Coronary artery (tissue), 2 donors: Measurements from ENCODE around the gene CAPZA2.
"Not testable (repeated sequence)": the region's sequence is repeated elsewhere in the genome, so short reads cannot be mapped to it uniquely, and the experiment has no call there.

ENCODE experiments used
- DNase-seq: peaks from one replicate; pipeline ENCODE4 v3.0.0-alpha.2; 2017; ENCODE audit warnings: low spot score
- H3K27ac ChIP-seq, 2 donors: fragments of 200-600 bp; sonication (generic); one replicate each; pipeline ENCODE4 v1.5.1; 2016 to 2019
- H3K4me3 ChIP-seq: fragments of 200-600 bp; sonication (generic); 2 replicates; pipeline ENCODE4 v1.5.1; 2016; ENCODE audit warnings: mild to moderate bottlenecking, moderate library complexity
- CTCF ChIP-seq: fragments of 200-600 bp; sonication (generic); IDR thresholded peaks from one replicate; pipeline ENCODE4 v1.5.1; 2019; ENCODE audit warnings: antibody characterized with exemption

The CAPZA2 gene

GRCh38 chr7:116957874-116958273, 95.5 kb downstream of the CAPZA2 start:
- Histone ChIP-seq H3K27ac (no peak overlapping the region), H3K4me3 (no peak overlapping the region)
- DNase-seq, result no peak
- no peak for TF ChIP-seq CTCF

- not testable (repeated sequence) for H3K4me3 ChIP-seq, H3K27ac ChIP-seq, DNase-seq
Observed at GRCh38 chr7:116961966-116962673, 99.7 kb downstream of the CAPZA2 start.

GRCh38 chr7:116963234-116963633, 100.8 kb downstream of the CAPZA2 start:
- Histone ChIP-seq H3K27ac (no peak overlapping the region), H3K4me3 (no peak overlapping the region)
- TF ChIP-seq CTCF, result no peak
- no peak for DNase-seq

GRCh38 chr7:116966601-116967000, 104.2 kb downstream of the CAPZA2 start:
- DNase-seq, result no peak
- no peak for TF ChIP-seq CTCF
- Histone ChIP-seq H3K4me3 (no peak overlapping the region), H3K27ac (no peak overlapping the region)

GRCh38 chr7:116967254-116967922, 105.0 kb downstream of the CAPZA2 start:
- Histone ChIP-seq H3K4me3 (no peak overlapping the region), H3K27ac (no peak overlapping the region)
- TF ChIP-seq CTCF, result no peak
- no peak for DNase-seq

DNA sequence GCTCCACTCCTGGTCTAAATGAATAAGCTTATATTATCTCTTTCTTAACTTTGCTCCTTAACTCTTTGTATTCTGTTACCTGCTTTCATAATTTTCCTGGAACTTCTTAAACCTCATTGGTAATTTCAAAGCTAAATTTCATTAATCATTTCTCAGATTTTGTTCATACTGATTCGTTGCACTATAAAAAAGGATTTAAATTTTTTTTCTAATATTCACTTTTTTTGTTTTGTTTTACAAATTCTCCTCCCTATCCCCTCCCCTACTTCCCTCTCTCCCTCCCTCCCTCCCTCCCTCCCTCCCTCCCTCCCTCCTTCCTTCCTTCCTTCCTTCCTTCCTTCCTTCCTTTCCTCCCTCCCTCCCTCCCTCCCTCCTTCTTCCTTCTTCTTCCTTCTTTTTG, 105.6 kb downstream of the CAPZA2 start:
- no peak for DNase-seq
- Histone ChIP-seq H3K27ac (no peak overlapping the region), H3K4me3 (no peak overlapping the region)
- no peak for TF ChIP-seq CTCF

- no peak for DNase-seq
- no peak for TF ChIP-seq CTCF
- H3K27ac ChIP-seq, result no peak overlapping the region
- no peak overlapping the region for H3K4me3 ChIP-seq
Observed at GRCh38 chr7:116968631-116969030, 106.2 kb downstream of the CAPZA2 start.
